HG03097 (cell line): ENCODE results near the gene TGFB1.
A peak's percentile ranks its signal among the peaks of the same experiment; 100 is the strongest.
"Not testable (repeated sequence)": the region's sequence is repeated elsewhere in the genome, so short reads cannot be mapped to it uniquely, and the experiment has no call there.

Experiments used
- ATAC-seq: cut with Tn5 transposase; IDR thresholded peaks from one replicate; pipeline ENCODE4 v1.9.1; 2021; ENCODE audit not compliant: unreplicated experiment, low FRiP score

Gene TGFB1

DNA sequence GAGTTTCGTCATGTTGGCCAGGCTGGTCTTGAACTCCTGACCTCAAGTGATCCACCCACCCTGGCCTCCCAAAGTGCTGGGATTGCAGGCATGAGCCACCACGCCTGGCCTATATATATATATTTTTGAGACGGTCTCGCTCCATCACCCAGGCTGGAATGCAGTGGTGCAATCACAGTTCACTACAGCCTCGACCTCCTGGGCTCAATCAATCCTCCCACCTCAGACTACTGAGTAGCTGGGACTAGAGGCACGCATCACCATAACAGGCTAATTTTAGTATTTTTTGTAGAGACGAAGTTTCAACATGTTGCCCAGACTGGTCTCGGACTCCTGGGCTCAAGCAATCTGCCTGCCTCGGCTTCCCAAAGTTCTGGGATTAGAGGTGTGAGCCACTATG, 6.8 kb downstream of the TGFB1 start:
- ATAC-seq = not testable (repeated sequence)

DNA sequence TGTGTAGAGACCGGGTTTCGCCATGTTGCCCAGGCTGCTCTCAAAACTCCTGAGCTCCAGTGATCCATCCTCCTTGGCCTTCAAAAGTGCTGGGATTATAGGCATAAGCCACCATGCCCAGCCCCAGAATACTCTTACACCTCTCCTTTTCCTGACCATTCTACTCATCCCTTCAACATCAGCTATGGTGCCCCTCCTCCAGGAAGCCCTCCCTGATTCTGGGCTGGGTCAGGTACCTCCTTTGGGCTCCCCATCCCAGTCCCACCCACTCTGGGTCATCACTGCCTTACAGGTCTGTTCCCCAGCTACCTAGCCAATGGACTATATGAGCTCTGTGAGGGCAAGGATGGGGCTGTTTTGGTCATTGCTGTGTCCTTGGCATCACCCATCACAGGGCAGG, 9.6 kb downstream of the TGFB1 start:
- ATAC-seq = no peak

DNA sequence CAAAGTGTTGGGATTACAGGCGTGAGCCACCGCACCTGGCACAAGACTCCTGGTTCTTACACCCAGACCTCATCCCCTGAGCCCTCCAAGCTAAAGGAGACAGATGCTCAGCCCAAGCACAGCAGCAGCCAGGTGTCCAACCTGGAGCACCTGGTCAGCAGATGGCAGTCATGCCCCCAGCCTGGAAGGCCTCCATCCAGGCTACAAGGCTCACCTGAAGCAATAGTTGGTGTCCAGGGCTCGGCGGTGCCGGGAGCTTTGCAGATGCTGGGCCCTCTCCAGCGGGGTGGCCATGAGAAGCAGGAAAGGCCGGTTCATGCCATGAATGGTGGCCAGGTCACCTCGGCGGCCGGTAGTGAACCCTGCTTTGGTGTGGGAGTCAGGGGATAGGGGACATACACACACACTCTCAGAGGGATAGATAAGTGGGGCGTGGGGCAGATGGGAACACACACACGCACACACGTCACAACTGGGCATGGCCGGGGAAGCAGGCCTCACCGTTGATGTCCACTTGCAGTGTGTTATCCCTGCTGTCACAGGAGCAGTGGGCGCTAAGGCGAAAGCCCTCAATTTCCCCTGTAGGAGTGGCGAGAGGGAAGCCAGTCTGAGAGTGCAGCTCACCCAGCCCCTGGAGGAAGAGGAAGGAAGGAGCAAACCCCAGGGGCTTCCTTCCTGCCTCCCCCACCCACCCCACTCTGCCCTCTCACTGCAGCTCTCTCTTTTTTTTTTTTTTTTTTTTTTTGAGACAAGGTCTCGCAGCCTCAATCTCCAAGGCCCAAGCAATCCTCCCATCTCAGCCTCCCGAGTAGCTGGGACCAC, 11.8 kb downstream of the TGFB1 start:
- ATAC-seq = no peak

DNA sequence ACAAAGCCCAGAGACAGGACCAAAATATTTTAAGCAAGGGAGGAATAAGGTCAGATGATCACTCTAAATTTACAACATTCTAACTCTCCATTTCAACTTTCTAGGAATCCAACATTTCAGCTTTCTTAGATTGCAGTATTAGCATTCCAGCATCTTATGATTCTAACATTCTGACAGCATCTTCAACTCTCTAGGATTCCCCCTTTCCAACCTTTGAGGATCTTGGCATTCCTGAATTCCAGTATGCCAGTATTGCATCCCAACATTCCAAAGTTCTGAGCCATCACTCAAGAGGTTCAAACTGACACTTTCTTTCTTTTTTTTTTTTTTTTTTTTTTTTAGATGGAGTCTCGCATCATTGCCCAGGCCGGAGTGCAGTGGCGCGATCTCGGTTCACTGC, 13.8 kb downstream of the TGFB1 start:
- ATAC-seq = no peak

DNA sequence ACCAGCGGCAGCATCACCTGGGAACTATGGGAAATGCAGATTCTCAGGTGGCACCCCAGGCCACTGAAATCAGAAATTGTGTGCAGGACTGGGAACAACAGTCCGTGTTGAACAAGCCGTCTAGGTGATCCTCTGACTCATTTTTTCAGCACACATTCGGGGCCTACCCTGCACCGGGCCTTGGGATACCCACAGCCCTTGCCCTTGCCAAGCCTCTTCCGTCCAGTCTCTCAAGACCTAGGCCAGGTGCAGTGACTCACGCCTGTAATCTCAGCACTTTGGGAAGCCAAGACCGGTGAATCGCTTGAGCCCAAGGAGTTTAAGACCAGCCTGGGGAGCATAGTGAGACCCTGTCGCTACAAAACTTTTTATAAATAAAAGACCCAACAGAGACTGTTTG, 18.3 kb downstream of the TGFB1 start:
- no peak for ATAC-seq

DNA sequence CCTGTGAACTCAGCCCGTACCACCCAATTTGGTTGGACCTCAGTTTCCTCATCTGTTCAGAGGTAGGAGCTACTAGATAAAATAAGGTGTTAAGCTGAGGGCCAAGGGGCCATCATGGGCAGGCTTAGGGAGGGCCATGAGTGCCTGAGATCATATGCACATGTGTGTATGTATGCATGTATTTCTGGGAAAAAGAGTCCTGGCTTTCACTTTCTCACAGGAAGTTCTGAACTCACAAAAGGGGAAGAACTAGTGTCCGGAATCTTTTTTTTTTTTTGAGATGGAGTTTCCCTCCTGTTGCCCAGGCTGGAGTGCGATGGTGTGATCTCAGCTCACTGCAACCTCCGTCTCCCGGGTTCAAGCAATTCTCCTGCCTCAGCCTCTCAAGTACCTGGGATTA, 18.9 kb downstream of the TGFB1 start:
- no peak for ATAC-seq

DNA sequence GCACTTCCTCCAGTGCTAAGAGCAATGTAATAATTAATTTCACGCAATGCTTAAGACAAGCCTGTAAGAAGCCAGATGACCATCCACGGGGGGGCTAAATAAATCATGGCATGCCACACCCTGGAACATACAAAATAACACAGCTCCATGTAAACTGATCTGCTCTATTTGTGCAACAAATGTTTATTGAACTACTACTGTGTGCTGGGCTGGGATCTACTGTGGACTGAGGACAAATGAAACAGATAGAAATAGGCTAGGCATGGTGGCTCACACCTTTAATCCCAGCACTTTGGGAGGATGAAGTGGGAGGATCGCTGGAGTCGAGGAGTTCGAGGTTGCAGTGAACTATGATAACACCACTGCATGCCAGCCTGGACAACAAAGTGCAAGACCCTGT, 21.3 kb downstream of the TGFB1 start:
- no peak for ATAC-seq

DNA sequence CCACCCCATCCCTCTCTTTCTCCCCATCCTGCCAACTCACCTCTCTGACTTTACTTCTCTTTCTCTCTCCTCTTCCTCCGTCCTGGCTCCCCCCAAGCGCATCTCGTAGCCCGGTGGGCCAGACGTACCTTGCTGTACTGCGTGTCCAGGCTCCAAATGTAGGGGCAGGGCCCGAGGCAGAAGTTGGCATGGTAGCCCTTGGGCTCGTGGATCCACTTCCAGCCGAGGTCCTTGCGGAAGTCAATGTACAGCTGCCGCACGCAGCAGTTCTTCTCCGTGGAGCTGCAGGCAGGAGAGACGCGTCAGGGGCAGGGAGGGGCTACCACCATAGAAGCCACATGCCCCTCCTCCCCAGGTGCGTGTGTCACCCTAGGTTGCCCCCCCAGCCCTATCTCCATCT, 21.7 kb downstream of the TGFB1 start:
- ATAC-seq = no peak

DNA sequence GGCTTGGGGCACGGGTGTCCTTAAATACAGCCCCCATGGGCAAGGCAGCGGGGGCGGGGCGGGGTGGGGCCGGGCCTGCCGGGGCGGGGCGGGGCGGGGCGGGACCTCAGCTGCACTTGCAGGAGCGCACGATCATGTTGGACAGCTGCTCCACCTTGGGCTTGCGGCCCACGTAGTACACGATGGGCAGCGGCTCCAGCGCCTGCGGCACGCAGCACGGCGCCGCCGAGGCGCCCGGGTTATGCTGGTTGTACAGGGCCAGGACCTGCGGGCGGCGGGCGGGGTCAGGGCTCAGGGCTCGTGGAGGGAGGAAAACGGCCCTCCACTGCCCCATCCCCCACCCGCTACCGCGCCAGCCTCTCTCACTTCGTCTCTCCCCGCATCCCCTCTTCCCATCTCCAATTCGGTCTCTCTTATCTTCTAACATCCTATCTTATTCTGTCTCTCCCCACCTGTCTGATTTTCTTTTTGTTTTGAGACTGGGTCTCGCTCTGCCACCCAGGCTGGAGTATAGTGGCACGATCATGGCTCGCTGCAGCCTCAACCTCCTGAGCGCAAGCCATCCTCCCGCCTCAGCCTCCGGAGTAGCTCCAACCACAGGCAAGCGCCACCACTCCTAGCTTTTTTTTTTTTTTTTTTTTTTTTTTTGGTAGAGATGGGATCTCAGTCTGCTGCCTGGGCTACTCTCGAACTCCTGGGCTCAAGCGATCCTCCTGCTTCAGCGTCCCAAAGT, 22.6 kb downstream of the TGFB1 start:
- ATAC-seq = no peak

DNA sequence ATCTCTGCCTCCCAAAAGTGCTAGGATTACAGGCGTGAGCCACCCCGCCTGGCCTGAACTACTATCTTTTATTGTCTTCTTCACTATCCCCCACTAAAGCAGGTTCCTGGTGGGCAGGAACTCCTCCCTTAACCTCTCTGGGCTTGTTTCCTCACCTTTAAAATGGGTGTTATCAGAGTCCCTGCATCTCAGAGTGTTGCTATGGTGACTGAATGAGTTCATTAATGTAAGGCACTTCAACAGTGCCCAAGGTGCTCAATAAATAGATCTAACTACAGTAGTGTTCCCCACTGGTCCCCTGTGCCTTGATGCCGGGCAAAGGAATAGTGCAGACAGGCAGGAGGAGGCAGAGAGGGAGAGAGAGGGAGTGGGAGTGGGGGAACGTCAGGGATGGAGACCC, 23.2 kb downstream of the TGFB1 start:
- no peak for ATAC-seq

DNA sequence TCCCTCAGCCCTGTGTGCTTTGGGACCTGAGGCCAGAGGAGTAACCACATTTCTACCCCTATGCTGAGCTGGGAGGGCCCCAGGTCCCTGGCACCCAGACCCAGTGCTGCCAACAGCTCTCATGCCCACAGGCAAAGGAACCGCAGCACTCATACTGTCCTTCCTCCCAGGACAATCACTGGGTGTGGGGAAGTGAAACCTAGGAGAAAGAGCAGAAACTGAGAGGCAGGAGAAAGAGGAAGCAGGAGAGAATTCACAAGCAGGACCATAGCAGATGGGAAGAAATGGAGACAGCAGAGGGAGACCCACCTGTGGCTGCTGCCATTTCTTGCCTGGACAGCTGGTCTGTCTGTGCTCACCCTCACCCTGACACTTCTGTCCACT, 24.9 kb downstream of the TGFB1 start:
- ATAC-seq = no peak

DNA sequence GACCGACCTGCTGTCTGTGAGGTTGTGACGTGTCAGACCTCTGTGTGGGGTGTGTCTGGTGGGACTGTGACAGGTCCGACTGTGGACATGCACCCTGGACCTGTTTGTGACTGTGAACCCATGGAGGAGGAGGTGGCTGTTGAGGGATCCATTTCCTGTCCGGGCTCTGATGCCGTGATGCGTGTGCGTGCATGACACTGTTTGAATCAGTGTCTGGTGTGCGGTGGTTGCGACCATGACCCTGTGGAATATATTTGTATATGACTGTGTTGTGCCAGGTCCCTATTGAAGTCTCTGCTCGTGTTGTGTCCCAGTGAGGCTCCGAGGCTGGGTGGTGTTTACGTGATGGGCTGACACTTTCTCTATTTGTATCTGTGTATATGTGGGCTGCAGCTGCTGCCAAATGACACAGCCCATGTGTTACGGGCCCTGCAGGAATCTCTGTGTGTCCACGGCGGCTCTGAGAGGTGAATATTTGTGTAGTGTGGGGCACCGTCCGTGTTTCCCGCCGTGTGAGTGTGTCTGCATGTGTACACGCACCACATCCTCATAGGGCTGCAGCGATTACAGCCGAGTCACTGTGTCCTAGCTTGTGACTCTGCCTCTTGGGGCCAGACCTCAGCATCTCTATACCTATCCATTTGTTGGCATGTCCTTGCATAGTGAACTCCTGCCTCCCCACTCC, 25.4 kb downstream of the TGFB1 start:
- no peak for ATAC-seq

DNA sequence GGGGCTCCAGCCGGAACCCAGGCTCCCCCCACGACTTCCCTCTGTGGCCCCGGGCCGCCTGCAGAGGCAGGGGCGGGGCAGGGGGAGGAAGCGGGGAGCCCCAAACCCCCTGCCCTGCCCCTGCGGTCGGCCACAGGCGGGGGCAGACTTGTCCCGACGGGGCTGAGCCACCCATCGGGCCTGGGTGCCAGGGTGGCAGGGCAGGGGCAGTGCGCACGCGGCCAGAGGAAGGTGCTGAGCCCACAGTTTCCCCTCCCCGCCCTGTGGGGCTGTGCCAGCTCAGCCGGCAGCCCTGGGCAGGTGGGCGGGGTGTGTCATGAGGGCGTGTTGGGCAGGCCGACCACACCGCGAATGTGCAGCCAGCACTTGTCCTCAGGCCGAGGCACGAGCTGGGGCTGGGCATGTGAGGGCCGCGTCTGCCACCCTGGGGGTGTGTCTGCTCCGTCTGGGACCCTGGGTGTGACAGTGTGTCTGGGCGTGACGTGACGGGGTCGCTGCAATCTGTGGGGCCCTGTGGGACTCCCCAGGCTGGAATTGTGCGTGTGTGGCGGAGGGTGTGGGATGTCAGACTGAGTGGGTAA, 26.1 kb downstream of the TGFB1 start:
- peak; percentile 45 for ATAC-seq

DNA sequence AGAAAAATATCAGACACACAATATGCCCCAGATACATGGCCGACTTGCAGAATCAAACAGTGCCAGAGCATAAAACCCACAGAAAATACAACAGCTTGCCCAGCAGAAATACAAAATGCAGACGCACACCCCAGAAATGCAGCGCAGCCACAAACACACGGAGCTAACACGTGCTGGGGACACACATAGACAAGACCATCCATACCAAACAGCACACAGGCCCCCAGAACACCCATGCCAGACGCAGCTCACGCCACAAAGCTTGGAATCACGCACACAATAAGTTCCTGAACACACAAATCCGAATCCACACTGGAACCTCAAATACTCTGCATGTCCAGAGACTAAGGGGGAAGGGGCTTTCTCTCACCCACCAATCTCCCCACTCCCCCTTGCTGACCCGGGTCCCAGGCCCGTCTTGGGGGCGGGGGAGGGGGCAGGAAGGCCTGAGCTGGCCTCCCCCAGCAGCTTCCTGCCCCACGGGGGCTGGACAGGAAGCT, 26.6 kb downstream of the TGFB1 start:
- ATAC-seq = no peak

DNA sequence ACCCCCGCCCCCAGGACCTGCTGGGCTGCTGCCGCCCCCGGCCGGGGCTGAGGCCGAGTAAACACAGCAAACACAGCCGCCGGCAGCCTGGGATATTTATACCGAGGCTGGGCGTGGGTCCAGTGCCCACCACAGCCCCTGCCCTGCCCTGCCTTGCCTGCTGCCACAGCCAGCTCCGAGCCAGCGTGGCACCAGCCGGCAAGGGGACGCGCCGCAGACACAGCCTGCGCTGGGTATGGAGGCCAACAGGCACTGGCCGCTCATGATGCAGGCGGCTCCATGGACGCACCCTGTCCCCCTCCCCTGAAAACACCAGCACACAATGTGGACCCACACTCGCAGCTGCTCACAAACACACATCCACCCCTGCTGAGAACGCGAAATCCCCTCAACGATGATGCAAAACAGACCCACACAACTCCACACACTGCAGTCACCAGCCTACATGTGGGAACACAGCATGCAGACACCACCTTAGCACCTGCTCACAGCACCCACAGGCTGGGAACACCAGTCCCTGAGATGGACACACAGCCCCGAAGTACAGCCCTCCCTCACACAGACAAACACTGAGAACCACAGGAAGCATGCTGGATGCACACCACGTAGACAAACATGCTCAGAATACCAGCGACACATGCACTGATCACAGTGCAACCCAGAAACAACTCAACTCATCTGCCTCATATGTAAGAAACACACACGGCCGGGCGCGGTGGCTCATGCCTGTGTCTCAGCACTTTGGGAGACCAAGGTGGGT, 27.6 kb downstream of the TGFB1 start:
- ATAC-seq = no peak

DNA sequence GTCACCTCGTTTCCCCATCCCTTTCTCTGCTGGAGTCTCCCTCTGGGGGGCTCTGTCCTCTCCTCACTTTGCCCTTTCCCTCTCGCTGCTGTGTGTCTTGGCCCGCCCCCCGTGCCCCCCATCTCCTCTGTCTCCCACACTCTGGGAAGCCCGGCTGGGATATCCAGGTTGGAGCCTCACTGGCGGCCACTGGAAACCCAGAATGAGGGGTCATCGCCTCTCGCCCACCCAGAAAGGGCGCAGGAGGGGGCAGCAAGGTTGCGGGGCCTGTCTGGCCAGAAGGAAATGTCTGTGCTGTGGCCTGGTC, 28.1 kb downstream of the TGFB1 start:
- ATAC-seq = no peak

DNA sequence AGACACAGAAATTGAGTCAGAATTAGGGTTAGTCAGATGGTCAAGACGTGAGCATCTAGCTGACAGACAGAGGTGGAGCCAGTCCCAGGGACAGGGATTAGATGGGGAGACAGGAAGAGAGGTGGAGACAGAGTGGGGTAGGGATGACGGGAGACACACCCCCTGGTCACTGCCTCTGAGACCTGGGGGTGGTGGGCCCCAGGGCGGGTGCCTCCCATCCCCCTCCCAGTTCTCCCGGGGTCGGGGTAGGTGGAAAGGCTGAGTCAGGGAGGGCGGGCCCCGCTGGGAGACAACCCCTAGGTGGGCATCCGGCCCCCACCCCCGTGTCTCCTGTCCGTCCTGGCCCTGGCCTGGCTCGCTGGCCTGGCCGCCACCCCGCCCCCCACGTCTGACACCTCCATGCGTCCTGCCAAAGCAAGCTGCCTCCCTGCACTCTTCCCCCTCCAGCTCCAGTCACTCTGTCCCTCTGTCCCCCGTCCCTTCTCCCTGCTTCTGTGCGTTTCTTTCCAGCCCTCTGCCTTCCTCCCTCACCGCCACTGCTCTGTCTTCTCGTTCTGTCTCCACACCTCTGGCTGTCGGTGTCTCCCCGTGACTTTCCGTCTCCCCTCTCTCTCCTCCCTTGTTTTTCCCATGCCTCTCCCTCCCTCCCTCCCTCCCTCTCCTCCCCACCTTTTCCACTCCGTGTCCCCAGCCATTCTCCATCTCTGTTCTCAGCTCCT, 28.6 kb downstream of the TGFB1 start:
- no peak for ATAC-seq

DNA sequence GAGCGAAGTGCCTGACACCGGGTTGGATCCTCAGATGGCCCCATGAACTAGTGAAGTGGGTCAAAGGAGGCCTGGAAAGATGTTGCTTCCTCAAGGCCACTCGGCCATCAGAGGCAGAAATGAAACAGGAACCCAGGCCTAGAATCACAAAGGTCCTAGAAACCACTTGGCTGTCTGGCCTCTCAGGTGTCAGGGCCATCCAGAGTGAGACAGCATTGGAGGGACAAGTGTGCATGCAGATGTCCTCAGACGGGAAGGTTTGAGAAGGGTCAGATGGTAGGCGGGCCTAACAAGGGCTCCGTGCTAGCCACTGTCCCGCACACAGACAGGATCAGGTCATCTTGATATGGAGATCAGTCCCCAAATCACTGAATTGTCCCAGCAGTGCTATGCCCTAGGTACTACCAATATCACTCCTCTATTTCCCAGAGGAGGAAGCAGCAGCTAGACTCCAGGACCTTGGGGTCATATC, 29.5 kb downstream of the TGFB1 start:
- ATAC-seq = no peak

DNA sequence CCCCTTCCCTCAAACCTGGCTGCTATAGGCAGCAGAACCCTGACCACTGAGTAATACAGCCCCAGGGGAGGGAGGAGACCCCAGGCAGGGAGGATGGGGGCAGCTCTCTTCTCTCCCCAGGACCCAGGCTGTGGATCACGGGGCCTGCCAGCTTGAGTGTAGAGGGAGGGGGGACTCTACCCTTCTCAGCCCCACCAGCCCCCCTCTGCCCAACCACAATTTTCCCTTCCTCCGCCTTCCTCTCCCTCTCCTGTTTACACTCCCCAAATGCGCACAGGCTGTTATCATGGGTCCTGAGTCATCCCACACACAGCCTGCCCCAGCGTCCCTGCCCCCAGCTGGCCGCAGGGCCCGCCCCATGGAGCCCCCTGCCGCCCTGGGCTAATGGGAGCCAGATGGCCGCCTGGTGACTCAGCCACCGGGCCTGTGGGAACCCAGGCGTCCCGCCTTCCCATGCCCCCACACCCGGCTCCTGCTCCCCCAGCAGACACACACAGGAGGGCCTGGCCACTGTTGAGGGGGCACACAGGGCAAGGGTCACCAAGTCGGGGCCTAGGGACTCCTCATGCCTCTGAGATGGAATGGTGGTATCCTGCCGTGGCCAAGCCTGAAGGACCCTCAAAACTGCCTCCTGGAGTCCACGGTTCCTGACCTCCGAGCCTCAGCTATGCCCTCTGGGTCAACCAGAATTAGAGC, 30.1 kb downstream of the TGFB1 start:
- no peak for ATAC-seq
